Endothelial cell of umbilical vein (primary cell): ENCODE data around the gene SHC4. TPM values are rescaled to one million over a fixed set of nuclear protein-coding genes. Genes with fewer than 3 reads are reported as not detected.

Experiments used
- Bru-seq: library from RNA; stranded (reverse); fragments of 400-500 nt; gene quantifications from one replicate; lab custom pipeline; 2021; lab: Mats Ljungman, UMichigan
- BruChase-seq, 2 experiments: library from RNA; stranded (reverse); fragments of 400-500 nt; gene quantifications; one replicate each; lab custom pipeline; 2021; lab: Mats Ljungman, UMichigan
- BruUV-seq: library from RNA; stranded (reverse); fragments of 400-500 nt; replicated peaks from 2 replicates; lab custom pipeline; 2021; lab: Mats Ljungman, UMichigan
- CTCF ChIA-PET: fragments of 300-600, 350-600 bp; sonication (Branson Sonifier 250); formaldehyde crosslinking; loops from one replicate; lab custom pipeline; 2021; ENCODE audit warnings: antibody characterized with exemption, inconsistent platforms; lab: Charles Lee
- POLR2A ChIA-PET: fragments of 300-600, 350-600 bp; sonication (Branson Sonifier 250); formaldehyde crosslinking; loops from one replicate; lab custom pipeline; 2021; ENCODE audit warnings: antibody characterized with exemption, inconsistent platforms; lab: Charles Lee
- DNase-seq: peaks from one replicate; pipeline ENCODE4 v3.0.0-alpha.2; 2011; ENCODE audit warnings: low read depth, low spot score
- FAIRE-seq: peaks from 2 replicates; lab custom pipeline; 2011; peaks lifted over from hg19 to GRCh38; lab: Jason Lieb, UNC
- H2AFZ ChIP-seq: 2 replicates; pipeline ENCODE4 v1.6.0; 2012; ENCODE audit warnings: low read depth, low read length, control low read depth, inconsistent platforms
- H3K27ac ChIP-seq: 2 replicates; pipeline ENCODE4 v1.5.1; 2011; ENCODE audit warnings: low read depth, mild to moderate bottlenecking, control low read depth, low read length, moderate library complexity; ENCODE audit not compliant: insufficient read depth
- H3K27me3 ChIP-seq, 2 experiments: 2 replicates each; pipeline versions ENCODE4 v1.6.0 to v1.6.1; 2011; ENCODE audit warnings: low read length in 2 of 2, mixed read lengths in 1 of 2; ENCODE audit not compliant: control insufficient read depth in 2 of 2, insufficient read depth in 2 of 2
- H3K36me3 ChIP-seq, 2 experiments: 2 replicates in 1 of 2; 3 replicates in 1 of 2; pipeline ENCODE4 v1.5.1; 2011; ENCODE audit warnings: low read length in 2 of 2, mild to moderate bottlenecking in 1 of 2, moderate library complexity in 1 of 2; ENCODE audit not compliant: control insufficient read depth in 2 of 2, insufficient read depth in 2 of 2; ENCODE audit errors: extremely low read depth in 1 of 2
- H3K4me1 ChIP-seq: 3 replicates; pipeline ENCODE4 v1.5.1; 2011; ENCODE audit warnings: mild to moderate bottlenecking, low read length; ENCODE audit not compliant: control insufficient read depth, insufficient read depth; ENCODE audit errors: extremely low read depth
- H3K4me2 ChIP-seq: 2 replicates; pipeline ENCODE4 v1.6.1; 2011; ENCODE audit warnings: low read length, control low read depth, mixed read lengths; ENCODE audit not compliant: insufficient read depth
- H3K4me3 ChIP-seq, 3 experiments: fragments of 200-600 bp in 1 of 3; sonication (generic), shearing (Covaris generic) in 1 of 3; replicated peaks in 1 of 3; 2 replicates each; pipeline ENCODE4 v1.5.1; 2011 to 2016; ENCODE audit warnings: control low read depth in 3 of 3, low read length in 3 of 3, mild to moderate bottlenecking in 2 of 3, inconsistent platforms in 1 of 3, low read depth in 1 of 3, moderate library complexity in 1 of 3; ENCODE audit not compliant: insufficient read depth in 1 of 3
- H3K79me2 ChIP-seq: 2 replicates; pipeline ENCODE4 v1.6.0; 2012; ENCODE audit warnings: low read length, inconsistent platforms; ENCODE audit not compliant: control insufficient read depth, insufficient read depth
- H3K9ac ChIP-seq: replicated peaks from 2 replicates; pipeline ENCODE3; 2011; ENCODE audit warnings: low read length, control low read depth; ENCODE audit not compliant: insufficient read depth; ENCODE audit errors: extremely low read depth
- H3K9me1 ChIP-seq: replicated peaks from 3 replicates; pipeline ENCODE4 v1.6.0; 2011; ENCODE audit warnings: mild to moderate bottlenecking, low read length; ENCODE audit not compliant: control insufficient read depth, insufficient read depth; ENCODE audit errors: extremely low read depth
- H3K9me3 ChIP-seq: replicated peaks from 2 replicates; pipeline ENCODE4 v1.5.1; 2012; ENCODE audit warnings: low read length, inconsistent platforms; ENCODE audit not compliant: control insufficient read depth, insufficient read depth
- H4K20me1 ChIP-seq: replicated peaks from 2 replicates; pipeline ENCODE3; 2011; ENCODE audit warnings: mild to moderate bottlenecking, low read length; ENCODE audit not compliant: control insufficient read depth, insufficient read depth; ENCODE audit errors: extremely low read depth
- FOS ChIP-seq: IDR thresholded peaks from 2 replicates; pipeline ENCODE4 v1.6.1; 2011; ENCODE audit warnings: mild to moderate bottlenecking, low read length, moderate library complexity, borderline replicate concordance; ENCODE audit not compliant: insufficient read depth
- GATA2 ChIP-seq: IDR thresholded peaks from 2 replicates; pipeline ENCODE4 v1.7.0; 2011; ENCODE audit warnings: low read depth, mild to moderate bottlenecking, moderate library complexity, mixed read lengths, low read length; ENCODE audit not compliant: insufficient read length, insufficient read depth
- JUN ChIP-seq: IDR thresholded peaks from 2 replicates; pipeline ENCODE4 v1.6.1; 2011; ENCODE audit warnings: borderline replicate concordance, low read depth; ENCODE audit not compliant: insufficient read length, insufficient read depth
- POLR2AphosphoS5 ChIP-seq: IDR thresholded peaks from 2 replicates; pipeline ENCODE4 v1.6.1; 2012; ENCODE audit warnings: low read depth, mild to moderate bottlenecking, control low read depth, low read length, moderate library complexity; ENCODE audit not compliant: insufficient read depth
- dilution Hi-C: fragments of 300-500 bp; cut with MboI; formaldehyde crosslinking; loops from one replicate; pipeline ENCODE4 v1.15.0; 2019; ENCODE audit warnings: low sequenced_read_pairs; ENCODE audit not compliant: extremely low pct_ligation_motif_present
- intact Hi-C: fragments of 100-400 bp; cut with micrococcal nuclease; formaldehyde crosslinking; loops from one replicate; pipeline ENCODE4 v1.10.0; 2022
- long read RNA-seq: library from polyadenylated mRNA; stranded (forward); transcript quantifications from one replicate; pipeline ENCODE4 v2.0.0, GENCODE V29; 2021
- polyA minus RNA-seq, 3 experiments: library from RNA; depleted of rRNA, polyadenylated mRNA; stranded (reverse); fragments of >200 nt; gene quantifications; 1 replicate in 1 of 3; 2 replicates in 2 of 3; pipeline ENCODE4 v1.2.3, GENCODE V29; 2011
- polyA plus RNA-seq, 4 experiments: library from polyadenylated mRNA; depleted of rRNA in 3 of 4; stranded (reverse) in 3 of 4; unstranded in 1 of 4; fragments of >200 nt; gene quantifications; 2 replicates each; pipeline versions ENCODE4 v1.2.1 to v1.2.3, GENCODE V29; 2011 to 2012; ENCODE audit warnings: missing spikeins in 1 of 4
- total RNA-seq: library from RNA; stranded (reverse); gene quantifications from 2 replicates; pipeline ENCODE4 v1.2.3, GENCODE V29; 2021
- TF ChIP-seq, protein P1 (sequence below): IDR thresholded peaks from 2 replicates; pipeline ENCODE4 v1.6.1; 2011; ENCODE audit not compliant: insufficient read depth, insufficient read length

SHC4 gene, protein sequence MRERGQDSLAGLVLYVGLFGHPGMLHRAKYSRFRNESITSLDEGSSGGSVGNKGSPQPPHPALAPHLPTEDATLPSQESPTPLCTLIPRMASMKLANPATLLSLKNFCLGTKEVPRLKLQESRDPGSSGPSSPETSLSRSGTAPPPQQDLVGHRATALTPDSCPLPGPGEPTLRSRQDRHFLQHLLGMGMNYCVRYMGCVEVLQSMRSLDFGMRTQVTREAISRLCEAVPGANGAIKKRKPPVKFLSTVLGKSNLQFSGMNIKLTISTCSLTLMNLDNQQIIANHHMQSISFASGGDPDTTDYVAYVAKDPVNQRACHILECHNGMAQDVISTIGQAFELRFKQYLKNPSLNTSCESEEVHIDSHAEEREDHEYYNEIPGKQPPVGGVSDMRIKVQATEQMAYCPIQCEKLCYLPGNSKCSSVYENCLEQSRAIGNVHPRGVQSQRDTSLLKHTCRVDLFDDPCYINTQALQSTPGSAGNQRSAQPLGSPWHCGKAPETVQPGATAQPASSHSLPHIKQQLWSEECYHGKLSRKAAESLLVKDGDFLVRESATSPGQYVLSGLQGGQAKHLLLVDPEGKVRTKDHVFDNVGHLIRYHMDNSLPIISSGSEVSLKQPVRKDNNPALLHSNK
- total RNA-seq (0.20 TPM in 1 of 2 replicates, not detected in the other), polyA plus RNA-seq (0.10 TPM in 1 of 2 replicates, not detected in the other), polyA minus RNA-seq (0.38 and 1.2 TPM in 2 replicates), Bru-seq, nascent RNA (percentile 11 among the genes with signal in this experiment), BruChase-seq, experiment 1, labeled RNA remaining after a 6-hour chase (percentile 7 among the genes with signal in this experiment), BruChase-seq, experiment 2, labeled RNA remaining after a 2-hour chase (percentile 6 among the genes with signal in this experiment)
- 0.04 and 0.13 TPM in 2 replicates for polyA plus RNA-seq (2011; cell fraction: cytosol; rRNA removed)
- 0.49 and 0.84 TPM in 2 replicates for polyA plus RNA-seq (2011; cell fraction: nucleus; rRNA removed)
- 0.15 and 0.18 TPM in 2 replicates for polyA plus RNA-seq (2012)
- polyA minus RNA-seq (2011; cell fraction: cytosol; rRNA and poly(A)+ RNA removed), result 1.0 TPM
- polyA minus RNA-seq (2011; cell fraction: nucleus; rRNA and poly(A)+ RNA removed), result 0.43 and 0.63 TPM in 2 replicates
- long read RNA-seq, result 0 reads

- dilution Hi-C loops, result no loop called here
Observed at GRCh38 chr15:48963524-48964113, at the start of gene SHC4. Gene SHC4 (minus strand): TSS chr15:48963919. CDS start chr15:48963015, 904 bp downstream.

More at GRCh38 chr15:48963524-48964113, at the start of gene SHC4:
- peak within 1 kb of the TSS; percentile 0 for H3K9ac ChIP-seq
- TF ChIP-seq GATA2, result no peak
- TF ChIP-seq JUN, result peak; percentile 90
- TF ChIP-seq, protein P1, sequence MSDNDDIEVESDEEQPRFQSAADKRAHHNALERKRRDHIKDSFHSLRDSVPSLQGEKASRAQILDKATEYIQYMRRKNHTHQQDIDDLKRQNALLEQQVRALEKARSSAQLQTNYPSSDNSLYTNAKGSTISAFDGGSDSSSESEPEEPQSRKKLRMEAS, result no peak
- TF ChIP-seq POLR2AphosphoS5, result no peak
- TF ChIP-seq FOS, result peak; percentile 90
- no peaks in the 10 kb centered on the region for H3K79me2 ChIP-seq
- no peaks in the 10 kb centered on the region for H3K9me3 ChIP-seq
- H3K4me3 ChIP-seq, result peak within 1 kb of the TSS; percentile 17 to 76 (median 40)
- H2AFZ ChIP-seq, result peak within 1 kb of the TSS; percentile 94
- peak within 1 kb of the TSS; percentile 57 for H3K4me2 ChIP-seq
- no peaks in the 10 kb centered on the region for H3K9me1 ChIP-seq
- intact Hi-C loops, result loop anchor here (1.0 to 5.0 kb wide), 7 partner anchors 12 to 659 kb away; partner anchors contain the start of genes COPS2, DTWD1, EID1 and FAM227B
- BruUV-seq, result no TSS peak
- peaks cover 13 to 21% of the 10 kb centered on the region in 2 experiments for H3K27me3 ChIP-seq
- FAIRE-seq (peak; percentile 96), DNase-seq (peak; percentile 89)
- H3K36me3 ChIP-seq, result no peaks in the 10 kb centered on the region
- ChIA-PET POLR2A (interaction anchor here (0.9 to 2.3 kb wide), 3 partner anchors 9 to 86 kb away, joined by 3 to 9 read pairs (median 5); partner anchors contain the start of gene EID1), CTCF (interaction anchor here (0.7 to 6.0 kb wide), 13 partner anchors 10 to 1182 kb away, joined by 3 to 86 read pairs (median 4); partner anchors contain the start of genes EID1 and SECISBP2L)
- no peaks in the 10 kb centered on the region for H4K20me1 ChIP-seq
- H3K4me1 ChIP-seq, result peaks cover 8% of the 10 kb centered on the region
- no peak within 1 kb of the TSS for H3K27ac ChIP-seq
